HG03095 (cell line): ENCODE results near the gene CHIT1.

Source experiments
- ATAC-seq: cut with Tn5 transposase; IDR thresholded peaks from one replicate; pipeline ENCODE4 v1.9.1; 2021; ENCODE audit warnings: moderate library complexity; ENCODE audit not compliant: unreplicated experiment

The CHIT1 gene

GRCh38 chr1:203196371-203196770 lies 33.1 kb downstream of the CHIT1 start:
- ATAC-seq, result no peak

DNA sequence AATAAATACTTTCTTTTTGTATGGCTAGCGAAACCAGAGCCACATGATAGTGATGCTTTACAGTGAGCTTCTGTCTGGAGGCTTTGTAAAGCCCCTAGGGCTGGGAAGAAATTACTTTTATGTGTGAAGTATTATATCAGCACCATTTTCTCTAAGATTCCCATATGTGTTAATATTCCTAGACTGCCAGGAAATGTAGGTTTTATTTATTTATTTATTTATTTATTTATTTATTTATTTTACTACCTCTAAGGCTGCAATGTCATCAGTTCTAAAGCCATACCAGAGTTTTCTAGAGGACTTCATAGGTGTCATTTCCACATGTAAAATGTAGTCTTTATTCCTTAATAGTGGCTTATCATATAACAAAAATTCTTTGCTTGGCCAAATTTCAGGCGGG lies 38.5 kb downstream of the CHIT1 start:
- no peak for ATAC-seq

DNA sequence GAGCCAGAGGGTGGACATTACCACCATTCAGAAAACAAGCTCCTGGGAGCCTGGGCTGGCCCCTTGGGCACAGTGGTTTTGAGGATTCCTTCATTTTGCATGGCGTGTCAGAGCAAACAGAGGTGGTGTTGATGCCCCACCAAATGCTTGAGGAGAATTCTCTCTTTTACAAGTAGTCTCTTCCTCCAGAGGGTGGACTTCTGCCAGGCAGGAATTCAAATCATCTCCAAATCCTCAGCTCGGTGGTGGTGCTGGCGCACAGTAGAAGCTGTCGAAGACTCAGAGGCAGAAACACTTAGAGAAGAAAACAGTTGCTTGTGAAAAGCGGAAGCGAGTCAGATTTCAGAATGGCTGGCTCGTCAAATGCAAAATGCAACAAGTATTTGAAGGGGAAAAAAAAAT lies 39.5 kb downstream of the CHIT1 start:
- ATAC-seq, result no peak

DNA sequence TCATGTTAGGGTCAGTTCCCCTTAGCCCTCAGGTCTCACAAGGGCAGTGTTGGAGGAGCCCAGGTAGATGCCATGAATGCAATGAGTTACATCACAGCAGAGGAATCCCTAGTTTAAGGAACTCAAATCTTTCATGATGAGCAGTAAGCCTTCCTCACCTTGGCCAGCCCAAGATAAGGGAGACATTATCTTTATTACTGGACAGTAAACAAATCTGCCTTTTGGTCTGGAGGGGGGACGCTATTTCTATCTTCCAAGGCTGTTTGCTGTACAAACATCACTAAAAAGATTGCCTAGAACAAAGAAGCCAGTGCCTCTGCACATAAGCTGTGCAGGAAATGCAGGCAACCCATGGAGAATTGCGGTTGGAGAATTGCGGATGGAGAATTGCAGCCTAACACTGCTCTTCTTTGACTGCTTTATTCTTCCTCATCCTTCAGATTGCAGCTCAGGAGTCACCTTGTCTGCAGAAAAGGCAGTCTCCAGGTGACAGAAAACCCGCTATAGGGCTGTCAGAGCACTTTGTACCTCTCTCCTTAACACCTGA lies 40.7 kb downstream of the CHIT1 start:
- no peak for ATAC-seq

DNA sequence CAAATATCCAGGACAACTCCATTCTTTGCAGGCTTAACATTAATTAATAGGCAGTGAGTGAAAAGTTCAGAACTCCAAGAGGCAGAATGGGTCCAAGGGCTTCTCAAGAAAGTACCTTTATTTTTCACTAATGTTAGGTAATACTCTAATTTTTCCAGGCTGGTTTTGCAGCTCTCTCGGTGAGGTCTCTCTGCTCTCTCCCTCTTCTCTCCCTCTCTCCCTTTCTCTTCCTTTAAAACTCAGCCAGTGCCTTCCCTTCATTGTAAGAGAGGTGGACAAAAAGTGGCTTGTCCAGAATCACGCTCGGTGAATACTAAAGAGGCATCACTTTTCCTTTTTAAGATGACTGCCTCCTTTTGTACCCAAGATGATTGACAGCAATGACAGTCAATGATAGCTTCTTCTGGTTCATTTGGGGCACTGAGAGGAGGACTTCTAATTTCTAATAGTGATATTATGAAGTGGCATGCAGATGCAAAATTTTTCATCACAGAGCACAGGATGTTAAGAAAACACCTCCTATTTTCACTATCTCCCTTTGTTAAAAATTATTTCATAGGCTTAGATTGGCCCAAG lies 41.7 kb downstream of the CHIT1 start:
- no peak for ATAC-seq

- ATAC-seq, result no peak
Measured at GRCh38 chr1:203187304-203187685, 42.2 kb downstream of the CHIT1 start.

DNA sequence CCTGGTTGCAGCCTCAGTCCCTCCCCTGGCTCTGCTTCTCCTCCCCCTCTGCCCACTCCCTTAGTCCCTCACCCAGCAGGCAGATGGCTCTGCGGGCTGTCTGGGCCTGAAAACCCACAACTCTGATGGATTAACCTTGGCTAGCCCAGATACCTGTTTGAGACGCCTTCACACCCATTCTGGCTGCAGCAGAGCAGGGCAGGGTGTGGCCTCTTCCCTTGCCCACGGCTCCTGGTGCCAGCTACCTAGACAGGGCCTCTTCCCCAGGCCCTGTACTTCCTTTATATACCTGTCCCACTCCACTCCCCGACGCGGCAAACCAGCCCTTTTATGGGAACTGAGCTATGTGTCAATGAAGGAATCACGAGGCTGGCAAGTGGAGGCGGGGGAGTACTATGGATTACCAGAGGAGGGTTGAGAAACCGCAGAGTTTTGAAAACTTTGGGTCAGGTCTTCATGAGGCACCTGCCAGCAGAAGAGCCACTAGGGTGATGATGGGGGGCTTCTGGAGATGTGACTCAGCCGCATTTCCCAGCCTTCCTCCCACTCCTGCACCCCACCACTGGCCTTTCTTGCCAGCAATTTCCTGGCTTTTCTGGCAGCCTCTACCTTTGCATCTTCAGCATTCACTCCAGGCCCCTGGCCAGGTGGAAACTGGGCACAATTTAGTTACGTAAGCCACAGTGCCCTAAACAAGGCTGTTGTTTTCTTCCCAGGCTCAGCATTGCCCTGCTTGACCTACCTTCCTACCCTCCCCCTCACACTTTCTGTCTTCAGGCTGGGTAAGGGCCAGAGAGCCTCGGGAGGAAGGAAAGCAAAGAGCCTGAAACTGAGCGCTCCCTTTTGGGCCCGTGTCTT lies 42.8 kb downstream of the CHIT1 start, which contains the start of gene CHI3L1:
Gene CHI3L1, minus strand, starts transcription at position 259 of the 858 bp plus-strand sequence. Its CDS starts 81 bp downstream, at position 178.
- ATAC-seq, result no peak

DNA sequence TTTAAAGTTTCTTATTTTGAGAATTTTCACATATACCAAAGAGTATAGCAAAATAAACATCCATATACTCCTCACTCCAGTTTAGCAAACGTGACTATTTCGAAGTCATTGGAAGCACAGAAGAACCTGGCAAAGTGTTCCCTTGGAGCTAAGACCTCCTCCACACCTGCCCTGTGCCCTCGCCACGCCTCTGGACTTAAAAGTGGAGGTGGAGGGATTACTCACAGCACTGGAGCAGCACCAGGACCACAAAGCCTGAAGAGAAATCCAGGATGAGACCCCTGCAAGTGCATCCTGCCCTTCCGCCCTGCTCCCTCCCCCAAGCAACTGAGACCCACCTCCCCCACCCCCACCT lies 43.4 kb downstream of the CHIT1 start:
- ATAC-seq, result no peak

DNA sequence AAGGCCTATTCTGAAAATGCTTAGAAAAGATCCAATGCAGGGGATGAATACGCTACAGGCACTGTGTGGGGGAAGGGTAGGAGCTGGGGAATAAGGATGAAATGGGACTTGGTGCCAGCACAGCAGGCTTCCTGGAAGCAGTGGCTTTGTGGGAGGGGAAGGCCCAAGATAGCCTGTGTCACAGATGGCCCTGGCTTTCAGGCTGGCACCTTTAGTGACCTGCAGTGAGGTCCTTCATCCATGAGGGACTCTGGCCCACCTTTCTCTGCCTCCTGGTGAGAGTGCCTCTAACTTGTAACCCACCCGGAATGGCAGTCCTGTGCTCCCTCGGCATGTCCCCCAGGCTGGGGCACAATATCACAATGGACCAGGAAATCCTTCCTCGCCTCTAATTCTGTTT lies 43.9 kb downstream of the CHIT1 start:
- ATAC-seq, result no peak

DNA sequence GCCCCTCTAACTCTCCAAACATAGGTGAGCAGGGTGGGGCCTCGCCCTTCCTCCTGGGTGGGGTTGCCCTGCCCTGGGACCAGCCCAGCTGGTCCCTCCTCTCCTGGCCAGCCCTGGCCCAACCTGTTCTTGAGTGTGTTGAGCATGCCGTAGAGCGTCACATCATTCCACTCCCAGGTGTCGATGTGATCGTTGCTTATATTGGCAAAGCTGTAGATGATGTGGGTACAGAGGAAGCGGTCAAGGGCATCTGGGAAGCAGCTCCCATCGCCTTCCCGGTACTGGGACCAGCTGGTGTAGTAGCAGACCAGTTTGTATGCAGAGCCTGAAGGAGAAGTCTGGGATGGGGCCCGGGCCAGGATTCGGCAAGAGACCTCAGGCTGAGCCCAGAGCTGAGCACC lies 44.4 kb downstream of the CHIT1 start:
- no peak for ATAC-seq

DNA sequence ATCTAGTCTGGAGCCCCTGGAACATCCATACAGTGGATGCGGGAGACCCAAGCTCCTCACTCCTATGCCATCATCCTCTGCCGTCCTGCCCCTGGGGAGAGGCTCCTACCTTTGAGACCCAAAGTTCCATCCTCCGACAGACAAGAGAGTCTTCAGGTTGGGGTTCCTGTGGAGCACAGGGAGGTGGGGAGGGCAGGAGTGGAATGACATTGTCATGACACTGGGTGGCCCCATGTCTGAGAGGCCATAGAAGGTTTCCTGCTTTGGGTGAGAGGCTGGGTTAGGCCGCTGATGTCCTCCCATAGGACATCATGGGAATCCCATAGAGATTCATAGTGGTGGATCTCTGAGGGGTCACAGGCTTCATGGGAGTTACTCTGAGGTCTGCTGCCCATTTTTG lies 45.0 kb downstream of the CHIT1 start:
- no peak for ATAC-seq

DNA sequence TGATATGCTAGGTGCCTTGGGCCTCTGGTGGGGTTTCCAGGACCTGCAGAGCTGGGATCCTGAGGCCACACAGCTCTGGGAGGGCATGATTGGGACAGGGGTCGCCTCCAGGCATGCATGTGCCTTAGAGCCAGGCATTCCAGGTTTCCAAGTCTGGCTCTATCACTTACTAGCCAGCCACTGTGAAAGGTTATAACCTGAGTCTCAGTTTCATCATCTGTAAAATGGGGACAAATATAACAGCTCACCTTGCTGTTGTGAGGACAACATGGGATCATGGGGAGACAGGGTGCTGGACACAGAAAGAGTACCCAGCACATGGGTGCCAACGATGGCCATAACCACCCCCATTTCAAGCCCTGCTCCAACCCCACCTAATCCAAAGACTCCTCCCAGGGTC lies 45.6 kb downstream of the CHIT1 start:
- ATAC-seq, result no peak

GRCh38 chr1:203182387-203182953 lies 47.0 kb downstream of the CHIT1 start:
- no peak for ATAC-seq

DNA sequence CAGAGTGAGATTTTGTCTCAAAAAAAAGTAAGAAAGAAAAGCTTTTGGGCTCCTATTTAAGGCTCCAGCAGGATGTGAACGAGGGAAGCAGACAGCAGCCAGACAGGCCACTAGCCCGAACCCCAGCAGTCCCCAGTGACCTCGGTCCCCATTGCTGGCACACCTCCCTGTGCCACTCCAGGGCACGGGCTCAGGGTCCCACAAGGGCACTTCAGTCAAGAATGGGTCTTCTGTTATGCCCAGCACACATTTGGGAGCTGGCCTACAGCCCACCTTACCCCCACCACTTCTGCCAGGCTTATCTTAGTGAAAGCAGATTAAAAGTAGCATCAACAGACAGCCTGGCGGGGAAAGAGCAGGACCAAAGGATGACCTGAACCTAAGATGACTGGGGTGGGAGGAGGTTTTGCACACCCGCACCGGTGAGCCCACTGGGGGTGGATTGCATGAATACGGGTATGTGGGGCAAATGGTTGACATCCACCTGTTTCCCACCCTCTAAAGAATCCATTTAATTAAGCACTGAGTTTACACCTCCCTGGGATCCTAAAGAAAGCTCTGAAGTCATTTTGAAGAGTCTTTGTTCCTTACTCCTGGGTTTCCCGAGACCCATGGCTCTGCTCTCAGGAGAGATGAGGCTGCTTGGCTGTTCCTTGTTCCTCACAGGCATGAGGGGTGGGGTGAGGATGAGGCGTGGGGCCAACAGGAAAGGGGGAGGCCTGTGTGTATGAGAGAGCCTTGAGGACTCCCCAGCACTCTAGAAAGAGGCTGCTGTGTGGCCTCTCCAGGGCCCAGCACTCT lies 47.7 kb downstream of the CHIT1 start:
- no peak for ATAC-seq

DNA sequence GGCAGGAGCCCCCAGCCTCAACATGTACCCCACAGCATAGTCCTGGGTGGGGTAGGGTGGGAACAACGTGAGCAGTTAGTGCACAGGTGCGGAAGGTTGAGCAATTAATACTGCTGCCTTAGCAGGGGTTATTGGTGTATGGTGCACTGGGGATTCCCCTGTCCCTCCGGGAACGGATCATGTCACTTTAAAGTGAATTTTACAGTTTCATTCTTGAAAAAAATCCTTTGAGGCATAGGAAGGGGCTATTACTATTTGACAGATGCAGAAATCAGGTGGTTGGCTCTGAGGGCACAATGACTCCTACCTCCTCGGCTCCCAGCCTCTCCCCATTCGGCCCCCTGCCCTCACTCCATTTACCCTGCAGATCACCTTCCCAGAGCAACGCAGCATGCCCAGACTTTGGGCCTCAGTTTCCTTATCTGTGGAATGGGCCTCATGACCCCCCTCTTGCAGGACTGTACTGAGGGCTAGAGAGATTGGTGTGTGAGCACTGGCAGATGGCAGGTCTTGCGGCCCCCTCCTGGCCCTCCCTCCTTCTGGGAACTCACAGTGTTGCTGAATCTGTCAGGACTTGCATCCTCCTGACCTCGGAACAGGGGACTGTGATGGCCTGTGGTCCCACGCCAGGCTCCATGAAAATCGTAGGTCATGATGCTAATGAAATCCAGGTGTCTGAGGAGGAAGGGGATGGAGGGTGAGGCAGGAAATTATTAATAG lies 48.7 kb downstream of the CHIT1 start:
- no peak for ATAC-seq

- no peak for ATAC-seq
Measured at GRCh38 chr1:203179667-203180005, 49.8 kb downstream of the CHIT1 start.

GRCh38 chr1:203178821-203179666 lies 50.4 kb downstream of the CHIT1 start:
- no peak for ATAC-seq

GRCh38 chr1:203178083-203178482 lies 51.4 kb downstream of the CHIT1 start:
- ATAC-seq, result no peak

DNA sequence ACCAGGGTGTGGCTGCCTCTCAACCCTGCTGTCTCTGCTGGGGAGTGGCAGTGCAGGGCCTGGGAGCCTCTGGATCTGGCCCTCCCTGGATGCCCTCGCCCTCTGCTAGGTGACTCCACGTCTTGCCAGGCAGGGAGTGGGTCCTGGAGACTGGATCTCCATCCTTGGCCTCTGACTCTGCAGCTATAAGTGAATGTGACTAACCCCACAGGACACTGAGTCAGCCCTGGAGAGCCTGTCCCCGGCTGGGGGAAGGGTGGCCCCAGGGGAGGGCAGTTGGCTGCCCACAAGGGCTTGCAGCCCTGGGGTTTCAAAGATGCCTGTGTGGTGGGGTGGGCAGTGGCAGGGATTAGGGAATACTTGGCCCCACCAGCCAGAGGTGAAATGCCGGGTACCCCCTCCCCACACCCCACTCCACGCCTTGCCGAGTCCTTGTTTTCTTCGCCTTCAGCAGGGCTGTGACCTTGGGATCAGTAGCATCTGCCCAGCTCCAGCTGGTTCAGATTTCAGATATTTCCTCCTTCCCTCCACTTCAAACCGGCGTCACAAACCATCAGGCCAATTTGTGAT lies 51.9 kb downstream of the CHIT1 start:
- no peak for ATAC-seq

- ATAC-seq, result no peak
Measured at GRCh38 chr1:203177036-203177405, 52.5 kb downstream of the CHIT1 start.
